ENCODE data around the gene STK35. TPM values are rescaled to one million over a fixed set of nuclear protein-coding genes. Genes with fewer than 3 reads are reported as not detected.

The STK35 gene
- polyA plus RNA-seq, 3 donors: 1.2 to 9.3 (median 2.0) TPM

DNA sequence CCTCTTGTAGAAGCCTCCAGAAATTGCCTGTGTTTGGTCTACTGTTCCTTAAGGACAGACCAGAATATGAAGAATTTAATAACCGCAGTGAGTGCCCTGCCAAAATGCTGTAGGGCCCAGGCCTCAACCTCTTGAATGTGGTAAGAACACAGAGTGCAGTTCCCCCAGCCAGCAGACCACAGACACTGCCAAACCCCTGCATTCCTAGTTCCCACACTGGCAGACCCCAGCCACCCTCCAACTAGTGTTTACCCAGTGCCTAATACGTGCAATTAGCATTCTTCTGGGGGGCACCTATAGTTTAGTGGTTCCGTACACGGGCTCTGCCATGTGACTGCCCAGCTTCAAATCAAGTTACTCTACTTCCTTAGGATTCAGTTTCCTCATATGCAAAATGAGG, 51.7 kb downstream of the STK35 start:
- peaks cover 10 to 12% of the 10 kb centered on the region in 2 donors for H3K36me3 Mint-ChIP-seq
- Histone ChIP-seq H3K79me2 (ENCODE audit: insufficient read depth, low read length) (no peaks in the 10 kb centered on the region), H3K27ac (ENCODE audit: low read depth in 1 of 2, low read length in 2 of 2) (no peak overlapping the region), H2AFZ (ENCODE audit: insufficient read depth, low read depth, low read length, poor library complexity, severe bottlenecking) (no peak overlapping the region), H3K9me3 (replicated peaks in 1 of 2; ENCODE audit: control insufficient read depth in 1 of 2, insufficient read depth in 1 of 2, low read length in 2 of 2) (no peaks in the 10 kb centered on the region), H3K4me2 (replicated peaks; ENCODE audit: extremely low read depth, low read length, poor library complexity, severe bottlenecking) (no peak overlapping the region), H3K4me3 (replicated peaks in 1 of 3; ENCODE audit: low read depth in 2 of 3, low read length in 3 of 3) (no peak overlapping the region), H3K36me3 (replicated peaks in 1 of 2; ENCODE audit: control insufficient read depth in 1 of 2, insufficient read depth in 2 of 2, low read length in 2 of 2) (peaks cover 2 to 12% of the 10 kb centered on the region in 2 donors), H3K4me1 (ENCODE audit: control insufficient read depth in 1 of 2, insufficient read depth in 2 of 2, low read length in 2 of 2) (no peaks in the 10 kb centered on the region), H3K27me3 (ENCODE audit: control insufficient read depth in 2 of 2, insufficient read depth in 2 of 2, low read length in 2 of 2) (no peaks in the 10 kb centered on the region), H3K9ac (ENCODE audit: insufficient read depth, low read length, poor library complexity, severe bottlenecking) (no peak overlapping the region), H4K20me1 (ENCODE audit: insufficient read depth, low read length) (no peaks in the 10 kb centered on the region)
- H3K27ac Mint-ChIP-seq: no peak overlapping the region
- WGBS (ENCODE audit: insufficient coverage): 94% methylated on average over 2 of the region's 4 CpGs
- TF ChIP-seq, protein P1, sequence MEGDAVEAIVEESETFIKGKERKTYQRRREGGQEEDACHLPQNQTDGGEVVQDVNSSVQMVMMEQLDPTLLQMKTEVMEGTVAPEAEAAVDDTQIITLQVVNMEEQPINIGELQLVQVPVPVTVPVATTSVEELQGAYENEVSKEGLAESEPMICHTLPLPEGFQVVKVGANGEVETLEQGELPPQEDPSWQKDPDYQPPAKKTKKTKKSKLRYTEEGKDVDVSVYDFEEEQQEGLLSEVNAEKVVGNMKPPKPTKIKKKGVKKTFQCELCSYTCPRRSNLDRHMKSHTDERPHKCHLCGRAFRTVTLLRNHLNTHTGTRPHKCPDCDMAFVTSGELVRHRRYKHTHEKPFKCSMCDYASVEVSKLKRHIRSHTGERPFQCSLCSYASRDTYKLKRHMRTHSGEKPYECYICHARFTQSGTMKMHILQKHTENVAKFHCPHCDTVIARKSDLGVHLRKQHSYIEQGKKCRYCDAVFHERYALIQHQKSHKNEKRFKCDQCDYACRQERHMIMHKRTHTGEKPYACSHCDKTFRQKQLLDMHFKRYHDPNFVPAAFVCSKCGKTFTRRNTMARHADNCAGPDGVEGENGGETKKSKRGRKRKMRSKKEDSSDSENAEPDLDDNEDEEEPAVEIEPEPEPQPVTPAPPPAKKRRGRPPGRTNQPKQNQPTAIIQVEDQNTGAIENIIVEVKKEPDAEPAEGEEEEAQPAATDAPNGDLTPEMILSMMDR (IDR thresholded peaks at IDR 0.05): no peak
- no peak for DNase-seq
- no peaks in the 10 kb centered on the region for H3K9me3 Mint-ChIP-seq
- H3K4me3 Mint-ChIP-seq: no peak overlapping the region
- H3K4me1 Mint-ChIP-seq: no peaks in the 10 kb centered on the region
- peaks cover 0 to 1% (median 0%) of the 10 kb centered on the region in 3 donors for H3K27me3 Mint-ChIP-seq (ENCODE audit: low read depth in 3 of 3)
- intact Hi-C loops (cut with micrococcal nuclease): no loop called here

DNA sequence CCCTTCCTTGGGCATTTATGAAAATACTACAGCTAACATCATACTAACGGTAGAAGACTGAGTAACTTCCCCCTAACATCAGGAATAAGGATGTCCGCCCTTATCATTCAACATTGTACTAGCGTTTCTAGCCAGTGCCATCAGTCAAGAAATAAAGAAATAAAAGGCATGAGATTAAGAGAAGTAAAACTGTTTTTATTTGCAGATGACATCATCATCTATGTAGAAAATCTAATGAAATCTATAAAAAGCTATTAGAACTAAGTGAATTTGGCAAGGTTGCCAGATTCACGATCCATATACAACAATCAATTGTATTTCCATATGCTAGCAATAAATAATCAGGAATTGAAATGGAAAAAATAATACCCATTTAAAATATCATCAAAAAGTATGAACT, 54.6 kb downstream of the STK35 start:
- H3K79me2 ChIP-seq (ENCODE audit: insufficient read depth, low read length): no peaks in the 10 kb centered on the region
- Mint-ChIP-seq H3K27me3 (ENCODE audit: low read depth in 3 of 3) (peaks cover under 1 to 4% (median 1%) of the 10 kb centered on the region in 3 donors), H3K9me3 (no peaks in the 10 kb centered on the region), H3K27ac (no peak overlapping the region), H3K36me3 (no peaks in the 10 kb centered on the region), H3K4me3 (no peak overlapping the region), H3K4me1 (no peaks in the 10 kb centered on the region)
- intact Hi-C loops (cut with micrococcal nuclease): no loop called here
- H3K27me3 ChIP-seq (ENCODE audit: control insufficient read depth in 2 of 2, insufficient read depth in 2 of 2, low read length in 2 of 2): no peaks in the 10 kb centered on the region
- H3K27ac ChIP-seq (ENCODE audit: low read depth in 1 of 2, low read length in 2 of 2): no peak overlapping the region
- no peaks in the 10 kb centered on the region for H3K4me1 ChIP-seq (ENCODE audit: control insufficient read depth in 1 of 2, insufficient read depth in 2 of 2, low read length in 2 of 2)
- no peaks in the 10 kb centered on the region for H3K9me3 ChIP-seq (replicated peaks in 1 of 2; ENCODE audit: control insufficient read depth in 1 of 2, insufficient read depth in 1 of 2, low read length in 2 of 2)
- H3K36me3 ChIP-seq (replicated peaks in 1 of 2; ENCODE audit: control insufficient read depth in 1 of 2, insufficient read depth in 2 of 2, low read length in 2 of 2): no peaks in the 10 kb centered on the region
- H3K4me3 ChIP-seq (replicated peaks in 1 of 3; ENCODE audit: low read depth in 2 of 3, low read length in 3 of 3): no peak overlapping the region
- TF ChIP-seq, protein P1 (IDR thresholded peaks at IDR 0.05): no peak
- H3K4me2 ChIP-seq (replicated peaks; ENCODE audit: extremely low read depth, low read length, poor library complexity, severe bottlenecking): no peak overlapping the region
- no peak for DNase-seq
- no peak overlapping the region for H2AFZ ChIP-seq (ENCODE audit: insufficient read depth, low read depth, low read length, poor library complexity, severe bottlenecking)
- H3K9ac ChIP-seq (ENCODE audit: insufficient read depth, low read length, poor library complexity, severe bottlenecking): no peak overlapping the region
- WGBS (ENCODE audit: insufficient coverage): 60% methylated on average over 1 of the region's 4 CpGs
- H4K20me1 ChIP-seq (ENCODE audit: insufficient read depth, low read length): no peaks in the 10 kb centered on the region
